ENCODE results near the gene DCXR.

DCXR gene

GRCh38 chr17:82037092-82037888 lies at the start of gene DCXR:
TSS of gene DCXR (minus strand) at chr17:82037697. CDS start at chr17:82037682, 15 bp downstream.
- Histone ChIP-seq H3K9me3 (ENCODE audit: insufficient read depth, low read length) (no peaks in the 10 kb centered on the region), H2AFZ (ENCODE audit: low read depth, low read length) (peak within 1 kb of the TSS; percentile 93), H4K20me1 (ENCODE audit: insufficient read depth, low read length) (peaks cover 5% of the 10 kb centered on the region; the same call in 1 of the 2 replicates), H3K27ac (ENCODE audit: low read length) (peak within 1 kb of the TSS; percentile 86), H3K4me2 (ENCODE audit: low read length) (peak within 1 kb of the TSS; percentile 99), H3K27me3 (ENCODE audit: low read depth, low read length) (no peaks in the 10 kb centered on the region), H3K79me2 (ENCODE audit: low read length) (peaks cover 7% of the 10 kb centered on the region), H3K4me1 (ENCODE audit: low read length) (peaks cover 19% of the 10 kb centered on the region), H3K9ac (ENCODE audit: low read length) (peak within 1 kb of the TSS; percentile 72), H3K4me3 (ENCODE audit: low read length) (peak within 1 kb of the TSS; percentile 98), H3K36me3 (replicated peaks; ENCODE audit: low read depth, low read length) (peaks cover 7% of the 10 kb centered on the region)
- TF ChIP-seq EZH2phosphoT487 (IDR thresholded peaks at IDR 0.05; ENCODE audit: low read depth) (no peak), CTCF (IDR thresholded peaks at IDR 0.05; ENCODE audit: low read depth, low read length) (peak; percentile 69)

- TF ChIP-seq CTCF (IDR thresholded peaks at IDR 0.05; ENCODE audit: low read depth, low read length) (no peak), EZH2phosphoT487 (IDR thresholded peaks at IDR 0.05; ENCODE audit: low read depth) (no peak)
- Histone ChIP-seq H3K9me3 (ENCODE audit: insufficient read depth, low read length) (no peaks in the 10 kb centered on the region), H3K4me3 (ENCODE audit: low read length) (no peak overlapping the region), H3K4me1 (ENCODE audit: low read length) (no peaks in the 10 kb centered on the region), H3K79me2 (ENCODE audit: low read length) (no peaks in the 10 kb centered on the region), H3K27me3 (ENCODE audit: low read depth, low read length) (no peaks in the 10 kb centered on the region), H3K27ac (ENCODE audit: low read length) (no peak overlapping the region), H3K4me2 (ENCODE audit: low read length) (no peak overlapping the region), H3K9ac (ENCODE audit: low read length) (no peak overlapping the region), H3K36me3 (replicated peaks; ENCODE audit: low read depth, low read length) (peaks cover 81% of the 10 kb centered on the region), H2AFZ (ENCODE audit: low read depth, low read length) (no peak overlapping the region), H4K20me1 (ENCODE audit: insufficient read depth, low read length) (peaks cover 16% of the 10 kb centered on the region; the same call in 1 of the 2 replicates)
These were observed 48.7 kb upstream of the DCXR start for GRCh38 chr17:82085931-82086764.

GRCh38 chr17:82085031-82085861 lies 47.7 kb upstream of the DCXR start:
- no peak overlapping the region for H2AFZ ChIP-seq (ENCODE audit: low read depth, low read length)
- H3K4me2 ChIP-seq (ENCODE audit: low read length) = no peak overlapping the region
- no peak for TF ChIP-seq EZH2phosphoT487 (IDR thresholded peaks at IDR 0.05; ENCODE audit: low read depth)
- TF ChIP-seq CTCF (IDR thresholded peaks at IDR 0.05; ENCODE audit: low read depth, low read length) = no peak
- peaks cover 81% of the 10 kb centered on the region for H3K36me3 ChIP-seq (replicated peaks; ENCODE audit: low read depth, low read length)
- no peak overlapping the region for H3K9ac ChIP-seq (ENCODE audit: low read length)
- no peaks in the 10 kb centered on the region for H3K9me3 ChIP-seq (ENCODE audit: insufficient read depth, low read length)
- peaks cover 18% of the 10 kb centered on the region for H4K20me1 ChIP-seq (ENCODE audit: insufficient read depth, low read length)
- H3K4me1 ChIP-seq (ENCODE audit: low read length) = no peaks in the 10 kb centered on the region
- no peak overlapping the region for H3K4me3 ChIP-seq (ENCODE audit: low read length)
- H3K27ac ChIP-seq (ENCODE audit: low read length) = no peak overlapping the region
- no peaks in the 10 kb centered on the region for H3K79me2 ChIP-seq (ENCODE audit: low read length)
- no peaks in the 10 kb centered on the region for H3K27me3 ChIP-seq (ENCODE audit: low read depth, low read length)

Data from OCI-LY3 (cell line).